Retinal pigment epithelial cell (primary cell): Measurements from ENCODE around the gene CR1.

Source experiments
- DNase-seq: peaks from one replicate; pipeline ENCODE4 v3.0.0-alpha.2; 2010; ENCODE audit warnings: low read depth
- H3K4me3 ChIP-seq: 2 replicates; pipeline ENCODE4 v1.5.1; 2011; ENCODE audit warnings: mild to moderate bottlenecking, low read length, control low read depth, moderate library complexity
- TF ChIP-seq, protein P1 (sequence below): conservative IDR thresholded peaks from 2 replicates; pipeline ENCODE4 v1.5.1; 2011; ENCODE audit warnings: low read depth, low read length, control low read depth, inconsistent platforms

Gene CR1

GRCh38 chr1:207502726-207503125, 6.8 kb downstream of the CR1 start:
- H3K4me3 ChIP-seq, result no peak overlapping the region
- DNase-seq, result no peak
- TF ChIP-seq, protein P1, sequence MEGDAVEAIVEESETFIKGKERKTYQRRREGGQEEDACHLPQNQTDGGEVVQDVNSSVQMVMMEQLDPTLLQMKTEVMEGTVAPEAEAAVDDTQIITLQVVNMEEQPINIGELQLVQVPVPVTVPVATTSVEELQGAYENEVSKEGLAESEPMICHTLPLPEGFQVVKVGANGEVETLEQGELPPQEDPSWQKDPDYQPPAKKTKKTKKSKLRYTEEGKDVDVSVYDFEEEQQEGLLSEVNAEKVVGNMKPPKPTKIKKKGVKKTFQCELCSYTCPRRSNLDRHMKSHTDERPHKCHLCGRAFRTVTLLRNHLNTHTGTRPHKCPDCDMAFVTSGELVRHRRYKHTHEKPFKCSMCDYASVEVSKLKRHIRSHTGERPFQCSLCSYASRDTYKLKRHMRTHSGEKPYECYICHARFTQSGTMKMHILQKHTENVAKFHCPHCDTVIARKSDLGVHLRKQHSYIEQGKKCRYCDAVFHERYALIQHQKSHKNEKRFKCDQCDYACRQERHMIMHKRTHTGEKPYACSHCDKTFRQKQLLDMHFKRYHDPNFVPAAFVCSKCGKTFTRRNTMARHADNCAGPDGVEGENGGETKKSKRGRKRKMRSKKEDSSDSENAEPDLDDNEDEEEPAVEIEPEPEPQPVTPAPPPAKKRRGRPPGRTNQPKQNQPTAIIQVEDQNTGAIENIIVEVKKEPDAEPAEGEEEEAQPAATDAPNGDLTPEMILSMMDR, result no peak

DNA sequence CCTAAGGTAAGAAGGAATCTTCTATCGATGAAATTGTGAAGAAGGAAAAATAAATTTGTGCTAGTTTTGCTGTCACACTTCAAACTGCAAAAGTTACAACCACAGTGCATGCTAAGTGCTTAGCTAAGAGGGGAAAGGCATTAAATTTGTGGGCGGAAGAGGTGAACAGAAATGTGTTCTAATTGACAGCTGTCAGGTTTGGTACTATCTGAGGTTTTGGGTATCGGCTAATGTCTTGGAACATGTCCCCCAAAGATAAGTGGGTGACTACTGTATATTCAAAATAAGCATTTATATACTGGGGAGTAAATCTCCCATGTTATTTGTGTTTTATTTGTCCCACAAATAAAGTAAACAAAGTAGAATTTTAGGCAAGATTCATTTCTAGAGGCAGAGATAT, 8.0 kb downstream of the CR1 start:
- TF ChIP-seq, protein P1, result no peak
- no peak overlapping the region for H3K4me3 ChIP-seq
- no peak for DNase-seq

DNA sequence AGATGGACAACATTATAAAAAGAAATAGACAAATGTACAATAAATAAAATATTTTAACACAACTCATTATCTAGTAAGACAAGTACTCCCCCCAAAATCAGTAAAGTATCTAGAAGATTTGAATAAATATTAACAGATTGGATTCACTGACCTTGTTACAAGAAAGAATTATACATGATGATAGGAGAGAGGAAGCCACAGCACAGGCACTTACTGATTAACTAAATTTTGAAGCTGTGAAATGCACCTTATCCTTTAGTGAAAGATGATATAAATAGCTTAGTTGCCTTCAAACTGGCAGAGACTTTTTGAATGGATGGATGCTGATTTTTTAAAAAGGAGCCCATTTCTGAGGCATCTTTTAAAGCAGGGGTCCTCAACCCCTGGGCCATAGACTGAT, 8.5 kb downstream of the CR1 start:
- TF ChIP-seq, protein P1, result no peak
- H3K4me3 ChIP-seq, result no peak overlapping the region
- DNase-seq, result no peak

- TF ChIP-seq, protein P1, result no peak
- no peak overlapping the region for H3K4me3 ChIP-seq
- no peak for DNase-seq
Measured at GRCh38 chr1:207510444-207510843, 14.5 kb downstream of the CR1 start.

- no peak overlapping the region for H3K4me3 ChIP-seq
- TF ChIP-seq, protein P1, result no peak
- DNase-seq, result no peak
Measured at GRCh38 chr1:207514890-207515289, 18.9 kb downstream of the CR1 start.

DNA sequence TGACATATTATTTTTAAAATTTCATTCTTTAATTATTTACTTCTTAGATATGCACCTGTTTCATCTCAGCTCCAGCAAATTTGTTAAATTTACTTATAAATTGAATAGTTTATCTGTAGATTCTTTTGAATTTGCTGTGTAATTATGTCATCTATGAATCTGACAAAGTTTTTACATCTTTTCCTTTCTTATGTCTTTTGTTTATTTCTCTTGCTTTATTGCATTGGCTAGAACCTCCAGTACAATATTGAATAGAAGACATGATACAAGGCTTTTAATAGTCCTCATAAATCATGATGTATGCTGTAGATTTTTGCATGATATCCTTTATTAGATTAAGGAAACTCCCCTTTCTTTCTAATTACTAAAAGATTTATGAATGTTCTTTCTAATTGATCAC, 20.8 kb downstream of the CR1 start:
- H3K4me3 ChIP-seq, result no peak overlapping the region
- TF ChIP-seq, protein P1, result no peak
- no peak for DNase-seq

DNA sequence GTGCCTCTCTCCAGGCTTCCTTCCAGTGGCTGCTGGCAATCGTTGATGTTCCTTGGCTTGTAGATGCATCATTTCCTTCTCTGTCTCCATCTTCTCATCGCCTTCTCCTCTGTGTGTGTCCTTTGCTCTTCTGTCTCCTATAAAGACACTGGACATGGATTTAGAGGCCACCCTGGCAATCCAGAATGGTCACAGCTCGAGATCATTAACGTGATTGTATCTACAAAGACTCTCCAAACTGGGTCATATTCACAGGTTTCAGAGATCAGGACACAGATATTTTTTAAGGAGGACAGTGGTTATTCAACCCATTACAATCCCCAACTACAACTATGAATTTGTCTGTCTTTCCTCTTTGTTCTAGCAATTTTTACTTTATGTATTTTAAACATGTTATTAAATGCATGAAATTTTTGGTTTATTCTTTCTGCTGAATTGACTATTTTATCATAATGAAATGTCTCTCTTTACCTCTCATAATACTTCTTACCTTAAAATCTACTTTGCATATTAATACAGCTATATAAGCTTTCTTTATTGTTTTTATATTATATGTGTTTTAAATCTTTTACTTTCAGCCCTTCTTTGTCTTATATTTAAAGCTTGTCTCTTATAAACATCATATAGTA, 22.8 kb downstream of the CR1 start:
- no peak for DNase-seq
- TF ChIP-seq, protein P1, result no peak
- no peak overlapping the region for H3K4me3 ChIP-seq
